Panc1 (cell line): ENCODE data around the gene TRAF7. TPM values are rescaled to one million over a fixed set of nuclear protein-coding genes. Genes with fewer than 3 reads are reported as not detected.

Experiments used
- ATAC-seq: fragments of 200-7000 bp; cut with Tn5 transposase; 2 replicates; pipeline ENCODE4 v1.9.1; 2020; ENCODE audit warnings: mild to moderate bottlenecking, moderate library complexity
- BruUV-seq: library from RNA; stranded (reverse); fragments of 400-500 nt; replicated peaks from 2 replicates; lab custom pipeline; 2021; lab: Mats Ljungman, UMichigan
- CTCF ChIA-PET: fragments of 300-600 bp; sonication (Branson Sonifier 250); formaldehyde crosslinking; loops from one replicate; lab custom pipeline; 2022; ENCODE audit warnings: antibody characterized with exemption; lab: Charles Lee
- POLR2A ChIA-PET: fragments of 300-600 bp; sonication (Branson Sonifier 250); formaldehyde crosslinking; loops from one replicate; lab custom pipeline; 2022; ENCODE audit warnings: antibody characterized with exemption; lab: Charles Lee
- DNase-seq: peaks from one replicate; pipeline ENCODE4 v3.0.0-alpha.2; 2010; ENCODE audit warnings: low read depth, low spot score
- H3K27ac ChIP-seq: 2 replicates; pipeline ENCODE4 v1.5.1; 2011; ENCODE audit warnings: mild to moderate bottlenecking, low read length, inconsistent platforms
- H3K27me3 ChIP-seq: fragments of 200-500 bp; sonication (Bioruptor generic); 2 replicates; pipeline ENCODE4 v1.6.0; 2014; ENCODE audit warnings: low read length, inconsistent platforms; ENCODE audit not compliant: control insufficient read depth, insufficient read depth
- H3K36me3 ChIP-seq: fragments of 200-500 bp; sonication (Bioruptor generic); 2 replicates; pipeline ENCODE4 v1.5.1; 2014; ENCODE audit warnings: inconsistent platforms, mild to moderate bottlenecking, low read length, moderate library complexity; ENCODE audit not compliant: control insufficient read depth, insufficient read depth
- H3K4me1 ChIP-seq: 2 replicates; pipeline ENCODE4 v1.5.1; 2011; ENCODE audit warnings: inconsistent platforms, mild to moderate bottlenecking, low read length, moderate library complexity; ENCODE audit not compliant: control insufficient read depth, insufficient read depth
- H3K4me3 ChIP-seq, 2 experiments: 2 replicates each; pipeline ENCODE4 v1.5.1; 2011 to 2012; ENCODE audit warnings: low read depth in 2 of 2, low read length in 2 of 2, mild to moderate bottlenecking in 2 of 2, inconsistent platforms in 1 of 2, moderate library complexity in 1 of 2
- H3K9me3 ChIP-seq: fragments of 200-500 bp; sonication (Bioruptor generic); 2 replicates; pipeline ENCODE4 v1.5.1; 2014; ENCODE audit warnings: low read depth, mild to moderate bottlenecking, inconsistent platforms, low read length, moderate library complexity; ENCODE audit not compliant: control insufficient read depth, insufficient read depth
- POLR2AphosphoS5 ChIP-seq: IDR thresholded peaks from 2 replicates; pipeline ENCODE4 v1.6.1; 2012; ENCODE audit warnings: mild to moderate bottlenecking, low read depth, low read length, moderate library complexity
- SIN3A ChIP-seq: IDR thresholded peaks from 2 replicates; pipeline ENCODE4 v1.6.1; 2012; ENCODE audit warnings: low read depth, mild to moderate bottlenecking, low read length, moderate library complexity, borderline replicate concordance; ENCODE audit not compliant: insufficient read depth
- in situ Hi-C: cut with HindIII; loops from 2 replicates; pipeline ENCODE4 v1.10.0; 2016; ENCODE audit warnings: low sequenced_read_pairs, low pct_unique_long_range_greater_than_20kb
- intact Hi-C: fragments of 100-400 bp; cut with micrococcal nuclease; formaldehyde crosslinking; loops from one replicate; pipeline ENCODE4 v1.10.0; 2022; ENCODE audit not compliant: unreplicated experiment
- total RNA-seq: library from RNA; stranded (reverse); gene quantifications from one replicate; pipeline ENCODE4 v1.2.1, GENCODE V29; 2021; ENCODE audit not compliant: unreplicated experiment
- TF ChIP-seq, protein P1 (sequence below): fragments of 450-650 bp; IDR thresholded peaks from 2 replicates; pipeline ENCODE4 v1.5.1; 2017; ENCODE audit warnings: mild to moderate bottlenecking
- TF ChIP-seq, protein P2 (sequence below), 2 experiments: IDR thresholded peaks; 2 replicates each; pipeline ENCODE4 v1.6.1; 2011 to 2012; ENCODE audit warnings: low read depth in 2 of 2, control low read depth in 1 of 2, low read length in 1 of 2, mild to moderate bottlenecking in 1 of 2, moderate library complexity in 1 of 2; ENCODE audit not compliant: insufficient read depth in 1 of 2

TRAF7 gene
- total RNA-seq, 1 experiment from 2014 or later = 108 TPM

DNA sequence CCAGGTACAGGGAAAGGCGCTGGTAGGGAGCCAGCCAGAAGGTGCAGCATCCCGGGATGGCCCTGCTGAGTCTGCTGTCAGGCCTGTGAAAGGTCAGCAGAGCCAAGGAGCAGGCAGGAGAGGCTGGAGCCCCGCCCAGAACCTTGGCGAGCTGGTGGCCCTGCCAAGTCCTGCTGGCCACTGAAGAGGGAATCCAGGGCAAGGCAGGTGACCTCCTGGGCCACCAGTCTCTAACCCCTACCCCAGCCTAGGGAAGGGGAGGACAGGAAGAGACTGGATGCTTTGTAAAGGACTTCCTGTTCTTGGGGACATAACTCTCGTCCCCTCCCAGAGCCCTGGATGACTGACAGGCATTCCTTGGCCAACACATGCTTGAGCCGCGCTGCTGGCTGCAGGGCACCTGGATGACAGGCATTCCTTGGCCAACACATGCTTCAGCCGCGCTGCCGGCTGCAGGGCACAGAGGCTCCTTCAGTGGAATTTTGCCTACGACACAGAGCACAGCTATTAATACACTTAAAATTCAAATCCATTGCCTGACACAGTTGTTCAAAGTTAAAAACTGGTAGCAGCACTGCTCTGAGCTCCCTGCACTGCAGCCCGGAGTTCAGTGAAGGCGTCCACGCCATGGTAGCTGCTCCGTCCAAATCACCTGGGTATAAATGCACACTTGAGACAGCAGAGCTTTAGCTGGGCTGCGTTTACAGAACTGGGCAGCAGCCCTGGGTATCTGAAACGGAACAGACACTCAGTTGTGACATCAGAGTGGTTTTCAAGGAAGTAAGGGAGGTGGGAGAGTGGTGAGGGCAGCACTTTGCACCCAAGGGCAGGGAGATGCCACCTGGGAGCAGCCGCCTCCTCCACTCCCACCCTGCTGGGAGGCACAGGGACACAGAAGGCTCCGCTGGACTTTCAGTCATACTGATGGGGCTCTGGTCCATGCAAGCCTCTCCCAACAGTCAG, 57.1 kb downstream of the TRAF7 start:
- H3K4me1 ChIP-seq = peaks cover 30% of the 10 kb centered on the region
- H3K4me3 ChIP-seq = peak overlapping the region; percentile 65 to 83
- BruUV-seq = TSS peak; percentile 94
- peaks cover 3% of the 10 kb centered on the region; the same call in 1 of the 2 replicates for H3K36me3 ChIP-seq
- in situ Hi-C loops = no loop called here
- ATAC-seq (peak; percentile 17), DNase-seq (no peak)
- TF ChIP-seq, protein P1, sequence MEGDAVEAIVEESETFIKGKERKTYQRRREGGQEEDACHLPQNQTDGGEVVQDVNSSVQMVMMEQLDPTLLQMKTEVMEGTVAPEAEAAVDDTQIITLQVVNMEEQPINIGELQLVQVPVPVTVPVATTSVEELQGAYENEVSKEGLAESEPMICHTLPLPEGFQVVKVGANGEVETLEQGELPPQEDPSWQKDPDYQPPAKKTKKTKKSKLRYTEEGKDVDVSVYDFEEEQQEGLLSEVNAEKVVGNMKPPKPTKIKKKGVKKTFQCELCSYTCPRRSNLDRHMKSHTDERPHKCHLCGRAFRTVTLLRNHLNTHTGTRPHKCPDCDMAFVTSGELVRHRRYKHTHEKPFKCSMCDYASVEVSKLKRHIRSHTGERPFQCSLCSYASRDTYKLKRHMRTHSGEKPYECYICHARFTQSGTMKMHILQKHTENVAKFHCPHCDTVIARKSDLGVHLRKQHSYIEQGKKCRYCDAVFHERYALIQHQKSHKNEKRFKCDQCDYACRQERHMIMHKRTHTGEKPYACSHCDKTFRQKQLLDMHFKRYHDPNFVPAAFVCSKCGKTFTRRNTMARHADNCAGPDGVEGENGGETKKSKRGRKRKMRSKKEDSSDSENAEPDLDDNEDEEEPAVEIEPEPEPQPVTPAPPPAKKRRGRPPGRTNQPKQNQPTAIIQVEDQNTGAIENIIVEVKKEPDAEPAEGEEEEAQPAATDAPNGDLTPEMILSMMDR = no peak
- 0 out of 2 replicates have a peak, but pooled peaks have one; percentile 17 for TF ChIP-seq SIN3A
- CTCF ChIA-PET = no interaction called here
- H3K27me3 ChIP-seq = no peaks in the 10 kb centered on the region
- peak overlapping the region; percentile 86 for H3K27ac ChIP-seq
- H3K9me3 ChIP-seq = no peaks in the 10 kb centered on the region
- intact Hi-C loops = no loop called here
- POLR2A ChIA-PET = no interaction called here

DNA sequence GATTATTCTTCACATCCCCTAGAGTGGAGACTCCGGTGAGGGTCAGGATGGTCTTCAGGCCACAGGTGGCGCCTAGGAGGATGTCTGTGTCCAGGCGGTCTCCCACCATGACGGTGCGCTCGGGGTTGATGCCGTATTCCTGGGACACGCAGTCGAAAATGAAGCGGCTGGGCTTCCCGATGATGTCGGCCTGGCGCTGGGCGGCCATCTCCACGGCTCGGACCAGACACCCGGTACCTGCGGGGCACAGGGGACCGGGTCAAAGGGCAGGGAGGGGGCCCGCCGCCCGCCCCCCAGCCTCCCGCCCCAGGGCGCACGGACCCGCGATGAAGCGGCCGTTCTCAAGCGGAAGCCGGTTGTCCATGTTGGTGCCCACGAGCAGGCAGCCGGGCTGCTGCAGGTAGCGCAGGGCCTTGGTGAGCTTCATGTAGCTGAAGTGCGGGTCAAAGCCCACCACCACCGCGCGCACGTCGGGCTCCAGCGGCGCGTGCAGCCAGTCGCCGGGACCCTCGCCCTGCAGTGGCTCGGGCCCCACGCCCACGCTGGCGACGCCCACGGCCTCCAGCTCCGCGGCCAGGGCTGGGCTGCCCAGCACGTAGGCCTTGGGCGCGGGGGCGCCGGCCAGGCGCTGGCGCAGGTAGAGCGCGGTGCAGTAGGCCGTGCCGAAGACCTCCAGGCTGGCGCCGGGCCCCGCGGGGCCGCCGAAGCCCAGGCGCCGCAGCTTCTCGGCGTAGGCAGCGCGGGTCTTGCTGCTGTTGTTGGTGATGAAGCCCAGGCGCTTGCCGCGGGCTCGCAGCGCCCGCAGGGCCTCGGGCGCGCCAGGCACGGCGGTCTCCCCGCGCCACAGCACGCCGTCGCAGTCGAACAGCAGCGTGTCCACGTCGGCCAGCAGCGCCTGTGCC, 58.5 kb downstream of the TRAF7 start:
- intact Hi-C loops (no loop called here), in situ Hi-C loops (no loop called here)
- TF ChIP-seq POLR2AphosphoS5 (no peak), SIN3A (peak; percentile 10; the same call in 1 of the 2 replicates)
- TF ChIP-seq, protein P2, sequence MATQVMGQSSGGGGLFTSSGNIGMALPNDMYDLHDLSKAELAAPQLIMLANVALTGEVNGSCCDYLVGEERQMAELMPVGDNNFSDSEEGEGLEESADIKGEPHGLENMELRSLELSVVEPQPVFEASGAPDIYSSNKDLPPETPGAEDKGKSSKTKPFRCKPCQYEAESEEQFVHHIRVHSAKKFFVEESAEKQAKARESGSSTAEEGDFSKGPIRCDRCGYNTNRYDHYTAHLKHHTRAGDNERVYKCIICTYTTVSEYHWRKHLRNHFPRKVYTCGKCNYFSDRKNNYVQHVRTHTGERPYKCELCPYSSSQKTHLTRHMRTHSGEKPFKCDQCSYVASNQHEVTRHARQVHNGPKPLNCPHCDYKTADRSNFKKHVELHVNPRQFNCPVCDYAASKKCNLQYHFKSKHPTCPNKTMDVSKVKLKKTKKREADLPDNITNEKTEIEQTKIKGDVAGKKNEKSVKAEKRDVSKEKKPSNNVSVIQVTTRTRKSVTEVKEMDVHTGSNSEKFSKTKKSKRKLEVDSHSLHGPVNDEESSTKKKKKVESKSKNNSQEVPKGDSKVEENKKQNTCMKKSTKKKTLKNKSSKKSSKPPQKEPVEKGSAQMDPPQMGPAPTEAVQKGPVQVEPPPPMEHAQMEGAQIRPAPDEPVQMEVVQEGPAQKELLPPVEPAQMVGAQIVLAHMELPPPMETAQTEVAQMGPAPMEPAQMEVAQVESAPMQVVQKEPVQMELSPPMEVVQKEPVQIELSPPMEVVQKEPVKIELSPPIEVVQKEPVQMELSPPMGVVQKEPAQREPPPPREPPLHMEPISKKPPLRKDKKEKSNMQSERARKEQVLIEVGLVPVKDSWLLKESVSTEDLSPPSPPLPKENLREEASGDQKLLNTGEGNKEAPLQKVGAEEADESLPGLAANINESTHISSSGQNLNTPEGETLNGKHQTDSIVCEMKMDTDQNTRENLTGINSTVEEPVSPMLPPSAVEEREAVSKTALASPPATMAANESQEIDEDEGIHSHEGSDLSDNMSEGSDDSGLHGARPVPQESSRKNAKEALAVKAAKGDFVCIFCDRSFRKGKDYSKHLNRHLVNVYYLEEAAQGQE (IDR thresholded peaks at IDR 0.05; ENCODE audit: insufficient read depth in 1 of 2, low read depth in 2 of 2, low read length in 1 of 2) = 0 out of 4 replicates have a peak, but pooled peaks of 1 of the 2 experiments have one; percentile 9
- ChIA-PET CTCF (no interaction called here), POLR2A (interaction anchor here (0.8 kb wide), 1 partner anchor 38 kb away, joined by 3 read pairs; the partner anchor contains the start of gene ECI1)
- Histone ChIP-seq H3K36me3 (peaks cover 3% of the 10 kb centered on the region; the same call in 1 of the 2 replicates), H3K27me3 (no peaks in the 10 kb centered on the region), H3K9me3 (no peaks in the 10 kb centered on the region), H3K4me1 (peaks cover 30% of the 10 kb centered on the region), H3K27ac (peak overlapping the region; percentile 86), H3K4me3 (peak overlapping the region; percentile 65 to 83)
- BruUV-seq = no TSS peak
- ATAC-seq (peak; percentile 3; the same call in 1 of the 2 replicates), DNase-seq (no peak)
